Hippocampal formation (tissue), 2 donors: ENCODE data around the gene HSDL1.

Experiments
- DNase-seq, 2 donors: peaks; one replicate each; lab custom pipeline; 2025; lab: John Stamatoyannopoulos, UW

HSDL1 gene

DNA sequence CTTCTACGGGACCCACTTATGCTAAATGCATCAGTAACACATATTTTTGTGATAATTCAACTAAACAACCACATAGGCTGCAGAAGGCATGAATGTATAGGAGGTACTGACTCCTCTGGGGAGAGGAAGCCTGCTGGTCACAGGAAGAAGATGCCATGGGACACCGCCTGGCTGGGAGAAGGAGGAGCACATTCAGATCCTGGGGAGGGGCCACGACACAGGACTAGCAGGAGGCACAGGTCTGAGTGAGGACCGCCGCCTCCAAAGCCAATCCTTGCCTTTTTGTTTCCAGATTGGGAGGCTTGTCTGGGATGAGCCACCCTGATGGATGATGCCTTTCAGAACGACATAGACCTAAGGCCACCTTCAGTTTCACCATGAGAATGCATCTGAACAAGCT, 62.9 kb downstream of the HSDL1 start:
- no peak for DNase-seq

DNA sequence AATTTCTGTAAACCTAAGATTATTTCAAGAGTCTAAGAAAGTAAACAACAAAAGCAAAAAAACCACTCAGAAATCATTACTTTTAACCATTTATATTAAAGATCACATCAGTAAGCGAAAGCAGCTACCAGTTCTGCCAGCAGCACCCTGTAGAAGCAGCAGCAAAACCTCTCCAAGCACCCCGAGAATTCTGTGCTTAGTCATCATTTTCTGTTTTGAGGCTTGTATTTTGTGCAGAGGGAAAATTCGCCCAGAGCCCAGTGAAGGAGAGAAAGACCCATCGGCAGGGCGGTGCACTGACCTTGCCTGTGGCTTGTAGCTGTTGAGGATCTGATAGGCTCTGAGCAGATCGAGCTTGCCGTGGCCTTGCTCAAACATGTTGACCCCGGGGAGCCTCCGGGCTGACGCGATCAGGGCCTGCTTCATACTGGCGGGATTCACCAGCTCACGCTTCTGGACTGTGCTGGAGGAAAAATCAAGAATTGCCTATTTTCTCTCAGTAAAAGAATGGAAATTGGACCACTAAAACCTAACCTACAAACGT, 63.5 kb downstream of the HSDL1 start:
- DNase-seq, result no peak

DNA sequence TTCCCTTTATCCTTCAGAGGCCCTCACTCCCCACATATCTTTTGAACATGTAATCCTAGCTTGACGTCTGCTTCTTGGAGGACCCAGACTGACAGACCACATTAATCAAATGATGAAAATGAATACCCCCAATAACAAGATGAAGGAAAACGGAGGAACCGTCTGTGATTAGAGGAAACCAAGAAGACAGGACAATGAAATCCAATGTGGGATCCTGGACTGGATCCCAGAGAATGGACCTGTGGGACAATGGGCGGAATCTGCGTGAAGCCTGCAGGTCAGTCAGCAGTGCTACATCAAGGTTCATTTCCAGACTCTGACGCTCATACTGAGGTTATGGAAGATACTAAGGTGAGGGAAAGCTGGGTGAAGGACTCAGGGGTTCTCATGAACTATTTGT, 64.2 kb downstream of the HSDL1 start:
- DNase-seq, result no peak

DNA sequence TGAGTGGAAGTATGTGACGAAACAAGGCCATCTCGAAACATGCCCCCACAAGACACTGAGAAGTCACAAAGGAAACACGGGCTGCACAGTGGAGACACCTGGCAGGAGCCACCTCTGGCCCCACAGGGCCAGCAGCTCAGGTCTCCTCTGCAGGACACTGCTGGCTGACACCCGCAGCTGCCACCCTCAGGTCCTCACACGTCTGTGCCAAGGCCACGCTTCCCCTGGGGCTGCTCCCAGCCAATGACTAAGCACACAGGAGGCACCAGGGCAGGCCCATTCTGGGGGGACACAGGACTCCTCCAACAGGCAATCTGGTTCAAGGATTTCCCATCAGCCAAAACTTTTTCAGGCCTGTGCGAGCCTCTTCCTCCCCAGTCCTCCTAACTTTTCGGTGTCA, 64.6 kb downstream of the HSDL1 start:
- no peak for DNase-seq

DNA sequence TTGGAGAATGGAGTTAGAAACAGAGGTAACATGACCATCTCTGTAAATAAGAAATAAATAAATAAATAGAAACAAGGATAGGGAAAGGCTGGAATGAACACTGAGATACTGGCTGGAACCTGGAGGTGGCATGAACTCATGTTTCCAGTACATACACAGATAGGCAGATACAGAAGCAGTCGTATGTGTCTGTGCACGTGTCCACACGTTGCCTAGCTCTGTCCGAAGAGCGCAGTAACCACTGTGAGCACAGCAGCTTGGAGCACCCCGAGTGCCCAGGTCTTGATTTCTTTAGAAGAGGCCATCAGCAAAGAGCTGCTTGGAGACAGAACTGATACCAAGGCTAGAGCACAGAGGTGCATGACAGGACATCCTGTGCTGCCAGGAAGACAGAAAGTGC, 65.3 kb downstream of the HSDL1 start:
- DNase-seq, result no peak

DNA sequence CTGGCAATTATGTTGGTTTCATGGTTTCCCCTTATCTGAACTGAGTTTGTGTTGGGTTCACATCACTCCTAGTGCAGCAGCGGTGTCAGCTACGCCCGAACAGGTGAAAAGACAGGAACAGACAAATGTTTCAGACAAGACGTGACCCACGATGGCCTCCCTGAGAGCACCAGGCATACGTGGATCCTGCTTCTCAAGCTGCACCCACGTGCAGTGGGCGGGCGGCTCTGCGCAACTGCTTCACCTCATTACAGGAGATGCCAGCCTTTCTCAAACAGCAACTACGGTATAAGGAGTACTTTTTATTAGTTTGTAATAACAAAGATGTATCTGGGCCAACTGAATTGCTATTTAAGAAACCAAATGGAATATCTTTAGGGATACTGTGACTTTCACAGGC, 69.6 kb downstream of the HSDL1 start:
- no peak for DNase-seq

DNA sequence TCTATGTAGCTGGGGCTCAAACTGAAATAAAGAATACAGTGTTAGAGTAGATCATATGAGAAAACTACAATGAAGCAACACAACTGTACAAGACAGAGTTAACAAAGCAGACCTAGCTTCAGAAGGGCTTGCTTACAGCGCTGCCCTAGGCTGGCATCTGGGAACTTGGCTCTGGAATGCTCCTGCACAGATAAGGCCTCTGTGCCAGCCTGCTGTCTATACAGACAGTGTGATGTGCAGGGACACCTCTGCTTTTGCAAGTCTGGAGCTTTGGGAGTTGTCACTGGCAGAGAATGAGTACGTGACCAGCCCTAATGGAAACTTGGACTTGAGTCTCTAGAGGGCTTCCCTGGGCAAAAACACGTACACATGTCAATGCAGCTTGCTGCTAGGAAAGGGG, 70.3 kb downstream of the HSDL1 start:
- no peak for DNase-seq
